HG03342 (cell line): Measurements from ENCODE around the gene ATP5PB.

Experiments used
- ATAC-seq: cut with Tn5 transposase; IDR thresholded peaks from one replicate; pipeline ENCODE4 v1.9.1; 2021; ENCODE audit warnings: mild to moderate bottlenecking, moderate library complexity; ENCODE audit not compliant: unreplicated experiment

ATP5PB gene

GRCh38 chr1:111504097-111504496 is 54.8 kb downstream of the ATP5PB start:
- ATAC-seq = no peak

GRCh38 chr1:111505641-111506119 is 56.4 kb downstream of the ATP5PB start:
- peak; percentile 51 for ATAC-seq

- ATAC-seq = no peak
These were observed 57.3 kb downstream of the ATP5PB start for GRCh38 chr1:111506561-111506960.

DNA sequence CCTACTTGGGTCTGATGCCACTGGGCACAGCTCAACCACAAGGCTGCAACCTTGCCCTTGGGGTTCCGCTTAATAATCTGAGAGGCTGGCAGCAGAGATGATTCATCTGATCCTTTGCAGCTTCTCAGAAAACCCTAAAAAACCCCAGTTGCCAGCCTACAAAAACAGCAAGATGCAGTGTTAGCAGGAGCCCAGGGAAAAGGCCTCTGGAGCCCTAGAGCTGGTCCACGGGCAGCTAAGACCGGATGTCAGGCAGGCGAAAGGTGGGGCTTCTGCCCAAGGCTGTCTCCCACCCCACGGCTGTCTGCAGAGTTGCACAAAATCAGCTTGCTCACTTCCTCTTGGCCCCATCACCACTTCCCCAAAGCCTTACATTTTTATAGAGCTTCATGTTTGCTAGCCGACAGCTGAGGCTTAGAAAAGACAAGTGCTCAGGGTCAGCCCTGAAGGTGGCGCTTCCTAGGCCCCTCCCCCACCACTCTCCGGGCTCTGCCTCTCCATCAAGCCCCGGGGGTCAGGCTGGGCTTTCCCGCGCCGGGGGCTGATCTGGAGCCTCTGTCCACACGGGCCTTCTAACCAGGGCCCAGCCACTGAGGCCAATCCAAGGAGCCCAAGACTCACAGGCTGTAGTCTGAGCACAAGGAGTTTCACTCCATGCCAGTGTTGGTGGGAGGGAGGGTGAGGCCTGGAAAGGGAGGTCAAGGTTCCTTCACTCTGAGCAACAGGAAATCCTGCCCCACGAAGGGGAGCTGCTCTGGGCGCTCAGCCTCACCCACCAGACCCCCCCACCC is 58.3 kb downstream of the ATP5PB start:
- peak; percentile 54 for ATAC-seq

- ATAC-seq = no peak
These were observed 60.7 kb downstream of the ATP5PB start for GRCh38 chr1:111509997-111510375.

DNA sequence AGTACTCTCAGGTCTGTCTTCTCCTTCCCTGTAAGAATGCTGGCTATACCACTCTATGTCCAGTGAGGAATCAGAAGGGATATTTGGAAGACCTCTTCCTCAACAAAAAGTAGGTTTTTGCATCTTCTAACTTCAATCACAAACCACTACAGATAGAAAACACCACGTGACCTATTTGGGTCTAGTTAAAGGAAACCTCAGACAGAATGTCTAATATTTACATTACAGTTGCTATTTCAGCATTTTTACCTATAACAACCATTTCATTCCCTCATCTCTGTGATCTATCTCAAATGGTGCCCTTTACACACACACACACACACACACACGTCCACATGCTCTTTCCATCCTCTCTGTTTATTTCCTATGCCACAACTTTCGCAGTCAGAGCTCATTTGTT is 62.1 kb downstream of the ATP5PB start:
- ATAC-seq = no peak
